ENCODE results near the gene FAT3.
A peak's percentile ranks its signal among the peaks of the same experiment; 100 is the strongest.

FAT3 gene

GRCh38 chr11:92211576-92212167 lies 12.9 kb upstream of the FAT3 start:
- Histone ChIP-seq H3K36me3 (ENCODE audit: control insufficient read depth in 1 of 2, insufficient read depth in 2 of 2, low read length in 2 of 2) (no peaks in the 10 kb centered on the region), H3K9me3 (ENCODE audit: control insufficient read depth in 1 of 2, low read length in 2 of 2) (no peaks in the 10 kb centered on the region), H3K4me3 (ENCODE audit: low read depth in 1 of 2, low read length in 2 of 2) (no peak overlapping the region), H3K27me3 (ENCODE audit: control insufficient read depth in 1 of 2, insufficient read depth in 2 of 2, low read length in 2 of 2) (no peaks in the 10 kb centered on the region), H3K4me1 (ENCODE audit: control insufficient read depth in 1 of 2, insufficient read depth in 2 of 2, low read length in 2 of 2) (no peaks in the 10 kb centered on the region), H3K27ac (ENCODE audit: low read depth, low read length) (no peak overlapping the region), H3K9ac (ENCODE audit: low read depth in 1 of 2, low read length in 2 of 2) (no peak overlapping the region)

GRCh38 chr11:92212530-92212929 lies 12.1 kb upstream of the FAT3 start:
- Histone ChIP-seq H3K9me3 (ENCODE audit: control insufficient read depth in 1 of 2, low read length in 2 of 2) (no peaks in the 10 kb centered on the region), H3K9ac (ENCODE audit: low read depth in 1 of 2, low read length in 2 of 2) (no peak overlapping the region), H3K36me3 (ENCODE audit: control insufficient read depth in 1 of 2, insufficient read depth in 2 of 2, low read length in 2 of 2) (no peaks in the 10 kb centered on the region), H3K27ac (ENCODE audit: low read depth, low read length) (no peak overlapping the region), H3K27me3 (ENCODE audit: control insufficient read depth in 1 of 2, insufficient read depth in 2 of 2, low read length in 2 of 2) (no peaks in the 10 kb centered on the region), H3K4me1 (ENCODE audit: control insufficient read depth in 1 of 2, insufficient read depth in 2 of 2, low read length in 2 of 2) (no peaks in the 10 kb centered on the region), H3K4me3 (ENCODE audit: low read depth in 1 of 2, low read length in 2 of 2) (no peak overlapping the region)

GRCh38 chr11:92216789-92217188 lies 7.8 kb upstream of the FAT3 start:
- no peak overlapping the region for H3K27ac ChIP-seq (ENCODE audit: low read depth, low read length)
- no peaks in the 10 kb centered on the region for H3K4me1 ChIP-seq (ENCODE audit: control insufficient read depth in 1 of 2, insufficient read depth in 2 of 2, low read length in 2 of 2)
- H3K9ac ChIP-seq (ENCODE audit: low read depth in 1 of 2, low read length in 2 of 2), result no peak overlapping the region
- H3K4me3 ChIP-seq (ENCODE audit: low read depth in 1 of 2, low read length in 2 of 2), result no peak overlapping the region
- H3K9me3 ChIP-seq (ENCODE audit: control insufficient read depth in 1 of 2, low read length in 2 of 2), result no peaks in the 10 kb centered on the region
- H3K36me3 ChIP-seq (ENCODE audit: control insufficient read depth in 1 of 2, insufficient read depth in 2 of 2, low read length in 2 of 2), result no peaks in the 10 kb centered on the region
- peaks cover 0 to 2% of the 10 kb centered on the region in 2 donors for H3K27me3 ChIP-seq (ENCODE audit: control insufficient read depth in 1 of 2, insufficient read depth in 2 of 2, low read length in 2 of 2)

- no peak overlapping the region for H3K9ac ChIP-seq (ENCODE audit: low read depth in 1 of 2, low read length in 2 of 2)
- H3K27me3 ChIP-seq (ENCODE audit: control insufficient read depth in 1 of 2, insufficient read depth in 2 of 2, low read length in 2 of 2), result peaks cover 20 to 22% of the 10 kb centered on the region in 2 donors
- no peaks in the 10 kb centered on the region for H3K9me3 ChIP-seq (ENCODE audit: control insufficient read depth in 1 of 2, low read length in 2 of 2)
- peaks cover 0 to 4% of the 10 kb centered on the region in 2 donors for H3K4me1 ChIP-seq (ENCODE audit: control insufficient read depth in 1 of 2, insufficient read depth in 2 of 2, low read length in 2 of 2)
- H3K27ac ChIP-seq (ENCODE audit: low read depth, low read length), result no peak overlapping the region
- no peak overlapping the region for H3K4me3 ChIP-seq (ENCODE audit: low read depth in 1 of 2, low read length in 2 of 2)
- no peaks in the 10 kb centered on the region for H3K36me3 ChIP-seq (ENCODE audit: control insufficient read depth in 1 of 2, insufficient read depth in 2 of 2, low read length in 2 of 2)
These were observed 5.1 kb upstream of the FAT3 start for GRCh38 chr11:92219476-92219875.

GRCh38 chr11:92222701-92223100 lies 1.9 kb upstream of the FAT3 start:
- no peak overlapping the region for H3K4me3 ChIP-seq (ENCODE audit: low read depth in 1 of 2, low read length in 2 of 2)
- peaks cover 32 to 47% of the 10 kb centered on the region in 2 donors for H3K27me3 ChIP-seq (ENCODE audit: control insufficient read depth in 1 of 2, insufficient read depth in 2 of 2, low read length in 2 of 2)

GRCh38 chr11:92224054-92224406 lies 588 bp upstream of the FAT3 start:
- H3K9ac ChIP-seq (ENCODE audit: low read depth in 1 of 2, low read length in 2 of 2), result no peak overlapping the region
- no peak overlapping the region for H3K4me3 ChIP-seq (ENCODE audit: low read depth in 1 of 2, low read length in 2 of 2)
- no peaks in the 10 kb centered on the region for H3K36me3 ChIP-seq (ENCODE audit: control insufficient read depth in 1 of 2, insufficient read depth in 2 of 2, low read length in 2 of 2)
- H3K9me3 ChIP-seq (ENCODE audit: control insufficient read depth in 1 of 2, low read length in 2 of 2), result no peaks in the 10 kb centered on the region
- H3K27ac ChIP-seq (ENCODE audit: low read depth, low read length), result no peak overlapping the region
- peaks cover 4% of the 10 kb centered on the region in 2 donors for H3K4me1 ChIP-seq (ENCODE audit: control insufficient read depth in 1 of 2, insufficient read depth in 2 of 2, low read length in 2 of 2)
- H3K27me3 ChIP-seq (ENCODE audit: control insufficient read depth in 1 of 2, insufficient read depth in 2 of 2, low read length in 2 of 2), result peaks cover 37 to 57% of the 10 kb centered on the region in 2 donors

More at GRCh38 chr11:92222701-92223100, 1.9 kb upstream of the FAT3 start:
- no peaks in the 10 kb centered on the region for H3K9me3 ChIP-seq (ENCODE audit: control insufficient read depth in 1 of 2, low read length in 2 of 2)
- H3K36me3 ChIP-seq (ENCODE audit: control insufficient read depth in 1 of 2, insufficient read depth in 2 of 2, low read length in 2 of 2), result no peaks in the 10 kb centered on the region
- no peak overlapping the region for H3K9ac ChIP-seq (ENCODE audit: low read depth in 1 of 2, low read length in 2 of 2)
- no peak overlapping the region for H3K27ac ChIP-seq (ENCODE audit: low read depth, low read length)
- peaks cover 4% of the 10 kb centered on the region in 2 donors for H3K4me1 ChIP-seq (ENCODE audit: control insufficient read depth in 1 of 2, insufficient read depth in 2 of 2, low read length in 2 of 2)

- H3K27ac ChIP-seq (ENCODE audit: low read depth, low read length), result no peak overlapping the region
- H3K9me3 ChIP-seq (ENCODE audit: control insufficient read depth in 1 of 2, low read length in 2 of 2), result no peaks in the 10 kb centered on the region
- peak overlapping the region in 1 of 2 donors; percentile 22 for H3K4me3 ChIP-seq (ENCODE audit: low read depth in 1 of 2, low read length in 2 of 2)
- no peaks in the 10 kb centered on the region for H3K36me3 ChIP-seq (ENCODE audit: control insufficient read depth in 1 of 2, insufficient read depth in 2 of 2, low read length in 2 of 2)
- H3K9ac ChIP-seq (ENCODE audit: low read depth in 1 of 2, low read length in 2 of 2), result no peak overlapping the region
- H3K4me1 ChIP-seq (ENCODE audit: control insufficient read depth in 1 of 2, insufficient read depth in 2 of 2, low read length in 2 of 2), result peaks cover 4% of the 10 kb centered on the region in 2 donors
- H3K27me3 ChIP-seq (ENCODE audit: control insufficient read depth in 1 of 2, insufficient read depth in 2 of 2, low read length in 2 of 2), result peaks cover 37 to 59% of the 10 kb centered on the region in 2 donors
These were observed 528 bp downstream of the FAT3 start for GRCh38 chr11:92225125-92225567.

GRCh38 chr11:92225568-92226330 lies 1.1 kb downstream of the FAT3 start:
- Histone ChIP-seq H3K36me3 (ENCODE audit: control insufficient read depth in 1 of 2, insufficient read depth in 2 of 2, low read length in 2 of 2) (no peaks in the 10 kb centered on the region), H3K4me1 (ENCODE audit: control insufficient read depth in 1 of 2, insufficient read depth in 2 of 2, low read length in 2 of 2) (peaks cover 4% of the 10 kb centered on the region in 2 donors), H3K27me3 (ENCODE audit: control insufficient read depth in 1 of 2, insufficient read depth in 2 of 2, low read length in 2 of 2) (peaks cover 37 to 59% of the 10 kb centered on the region in 2 donors), H3K4me3 (ENCODE audit: low read depth in 1 of 2, low read length in 2 of 2) (no peak overlapping the region), H3K9ac (ENCODE audit: low read depth in 1 of 2, low read length in 2 of 2) (no peak overlapping the region), H3K27ac (ENCODE audit: low read depth, low read length) (no peak overlapping the region), H3K9me3 (ENCODE audit: control insufficient read depth in 1 of 2, low read length in 2 of 2) (no peaks in the 10 kb centered on the region)

- Histone ChIP-seq H3K27ac (ENCODE audit: low read depth, low read length) (no peak overlapping the region), H3K9ac (ENCODE audit: low read depth in 1 of 2, low read length in 2 of 2) (no peak overlapping the region), H3K4me3 (ENCODE audit: low read depth in 1 of 2, low read length in 2 of 2) (no peak overlapping the region), H3K36me3 (ENCODE audit: control insufficient read depth in 1 of 2, insufficient read depth in 2 of 2, low read length in 2 of 2) (no peaks in the 10 kb centered on the region), H3K27me3 (ENCODE audit: control insufficient read depth in 1 of 2, insufficient read depth in 2 of 2, low read length in 2 of 2) (peaks cover 35 to 59% of the 10 kb centered on the region in 2 donors), H3K9me3 (ENCODE audit: control insufficient read depth in 1 of 2, low read length in 2 of 2) (no peaks in the 10 kb centered on the region), H3K4me1 (ENCODE audit: control insufficient read depth in 1 of 2, insufficient read depth in 2 of 2, low read length in 2 of 2) (peaks cover 4% of the 10 kb centered on the region in 2 donors)
These were observed 2.0 kb downstream of the FAT3 start for GRCh38 chr11:92226331-92227229.
